Pancreas (tissue), 10 donors: ENCODE data around the gene METTL3. TPM values are rescaled to one million over a fixed set of nuclear protein-coding genes. Genes with fewer than 3 reads are reported as not detected.
"Not testable (repeated sequence)": the region's sequence is repeated elsewhere in the genome, so short reads cannot be mapped to it uniquely, and the experiment has no call there.

ENCODE experiments used
- ATAC-seq, 4 donors: fragments of 200-7000 bp; cut with Tn5 transposase; one replicate each; pipeline versions ENCODE4 v1.8.0 to v1.9.1; 2020; ENCODE audit warnings: mild to moderate bottlenecking in 4 of 4, moderate library complexity in 4 of 4
- DNase-seq, 6 donors: peaks; one replicate each; pipeline ENCODE4 v3.0.0-alpha.2; 2020
- FAIRE-seq: peaks from 2 replicates; lab custom pipeline; 2012; peaks lifted over from hg19 to GRCh38; lab: Jason Lieb, UNC
- H3K27ac ChIP-seq, 4 donors: fragments of 200-600 bp; sonication (generic); 1 replicate in 3 of 4; 2 replicates in 1 of 4; pipeline versions ENCODE4 v1.5.0 to v1.8.0; 2020
- H3K27me3 ChIP-seq, 4 donors: fragments of 200-600 bp; one replicate each; pipeline ENCODE4 v1.8.0; 2021
- H3K36me3 ChIP-seq, 3 donors: fragments of 200-600 bp; sonication (generic) in 1 of 3; one replicate each; pipeline versions ENCODE4 v1.5.0 to v1.8.0; 2020 to 2021
- H3K4me1 ChIP-seq, 3 donors: fragments of 200-600 bp; one replicate each; pipeline ENCODE4 v1.8.0; 2021
- H3K4me3 ChIP-seq, 4 donors: fragments of 200-600 bp; sonication (generic) in 2 of 4; one replicate each; pipeline versions ENCODE4 v1.5.0 to v1.8.0; 2020 to 2021
- H3K9me3 ChIP-seq, 4 donors: fragments of 200-600 bp; one replicate each; pipeline ENCODE4 v1.8.0; 2021
- WGBS, 2 donors: extraction: QIAGEN DNeasy Blood & Tissue Kit; methylation state at CpG; one replicate each; pipeline ENCODE4 v1.1.7; 2013; 5-methylcytosine and 5-hydroxymethylcytosine counted together
- intact Hi-C, 3 donors: fragments of 100-400 bp; cut with DNase I; formaldehyde crosslinking; loops; one replicate each; pipeline versions ENCODE4 v1.11.1 to v1.14.2; 2022
- polyA plus RNA-seq, 2 donors: library from polyadenylated mRNA; stranded (reverse); fragments of 200-250 nt; gene quantifications; one replicate each; pipeline ENCODE4 v1.2.3, GENCODE V29; 2013
- total RNA-seq, 6 donors: library from RNA; stranded (reverse); fragmentation: NEBNext Ultra II Directional in 4 of 6; extraction: Animal tissue kit (Norgen Biotek cat#: 25700) in 4 of 6; gene quantifications; one replicate each; pipeline versions ENCODE4 v1.2.1 to v1.2.4, GENCODE V29; 2021 to 2023
- TF ChIP-seq, protein P1 (sequence below), 4 donors: fragments of 200-600 bp; sonication (generic) in 3 of 4; IDR thresholded peaks; one replicate each; pipeline versions ENCODE4 v1.5.0 to v1.8.0; 2021; ENCODE audit warnings: antibody characterized with exemption in 4 of 4
- donor health status: healthy with polysubstance abuse.
- donor health status: DM: no; HTN: no; CAD: no; lungs with moderate emphysema.
- donor health status: DM: no; HTN: no; CAD: no.
- donor health status: control.
- donor health status: control.
- donor health status: Bipolar disorder and iron deficiency.
- donor health status: DM: yes; HTN: yes; CAD: no.
- donor health status: DM: no; HTN: no; CAD: no.
- donor health status: DM: no; HTN: no; CAD: no.
- donor health status: DM: yes; HTN: yes; CAD: no.

Gene METTL3
- total and polyA plus RNA-seq, 8 donors = 14.2 to 45.8 (median 21.7) TPM

DNA sequence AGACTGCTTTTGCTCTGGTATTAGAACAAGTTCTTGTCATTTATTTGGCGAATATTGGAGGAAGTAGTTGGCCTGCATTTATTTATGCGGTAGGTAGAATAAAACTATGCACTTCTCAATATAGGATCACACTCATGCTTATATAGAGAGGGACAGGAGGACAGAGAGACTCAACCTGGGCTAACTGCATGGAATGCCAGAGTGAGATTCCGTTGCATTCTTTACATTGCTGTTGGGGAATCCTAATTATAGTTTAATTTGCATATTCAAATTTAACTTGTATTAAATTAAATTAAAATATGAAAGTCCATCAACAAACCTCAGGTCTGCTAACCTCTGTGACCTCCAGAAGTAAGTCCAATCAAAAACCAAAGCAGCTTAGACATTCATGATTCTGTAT is 42.1 kb upstream of the METTL3 start:
- ATAC-seq (no peak), FAIRE-seq (no peak), DNase-seq (no peak)
- no peaks in the 10 kb centered on the region for H3K27me3 ChIP-seq
- TF ChIP-seq, protein P1, sequence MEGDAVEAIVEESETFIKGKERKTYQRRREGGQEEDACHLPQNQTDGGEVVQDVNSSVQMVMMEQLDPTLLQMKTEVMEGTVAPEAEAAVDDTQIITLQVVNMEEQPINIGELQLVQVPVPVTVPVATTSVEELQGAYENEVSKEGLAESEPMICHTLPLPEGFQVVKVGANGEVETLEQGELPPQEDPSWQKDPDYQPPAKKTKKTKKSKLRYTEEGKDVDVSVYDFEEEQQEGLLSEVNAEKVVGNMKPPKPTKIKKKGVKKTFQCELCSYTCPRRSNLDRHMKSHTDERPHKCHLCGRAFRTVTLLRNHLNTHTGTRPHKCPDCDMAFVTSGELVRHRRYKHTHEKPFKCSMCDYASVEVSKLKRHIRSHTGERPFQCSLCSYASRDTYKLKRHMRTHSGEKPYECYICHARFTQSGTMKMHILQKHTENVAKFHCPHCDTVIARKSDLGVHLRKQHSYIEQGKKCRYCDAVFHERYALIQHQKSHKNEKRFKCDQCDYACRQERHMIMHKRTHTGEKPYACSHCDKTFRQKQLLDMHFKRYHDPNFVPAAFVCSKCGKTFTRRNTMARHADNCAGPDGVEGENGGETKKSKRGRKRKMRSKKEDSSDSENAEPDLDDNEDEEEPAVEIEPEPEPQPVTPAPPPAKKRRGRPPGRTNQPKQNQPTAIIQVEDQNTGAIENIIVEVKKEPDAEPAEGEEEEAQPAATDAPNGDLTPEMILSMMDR (IDR thresholded peaks at IDR 0.05) = no peak
- WGBS, 2 donors = 74 to 86% methylated on average over 3 of the region's 3 CpGs
- intact Hi-C loops = no loop called here
- H3K36me3 ChIP-seq = no peaks in the 10 kb centered on the region
- no peaks in the 10 kb centered on the region for H3K9me3 ChIP-seq
- H3K27ac ChIP-seq = no peak overlapping the region
- H3K4me1 ChIP-seq = peaks cover 0 to 7% (median 0%) of the 10 kb centered on the region in 3 donors
- H3K4me3 ChIP-seq = no peak overlapping the region

DNA sequence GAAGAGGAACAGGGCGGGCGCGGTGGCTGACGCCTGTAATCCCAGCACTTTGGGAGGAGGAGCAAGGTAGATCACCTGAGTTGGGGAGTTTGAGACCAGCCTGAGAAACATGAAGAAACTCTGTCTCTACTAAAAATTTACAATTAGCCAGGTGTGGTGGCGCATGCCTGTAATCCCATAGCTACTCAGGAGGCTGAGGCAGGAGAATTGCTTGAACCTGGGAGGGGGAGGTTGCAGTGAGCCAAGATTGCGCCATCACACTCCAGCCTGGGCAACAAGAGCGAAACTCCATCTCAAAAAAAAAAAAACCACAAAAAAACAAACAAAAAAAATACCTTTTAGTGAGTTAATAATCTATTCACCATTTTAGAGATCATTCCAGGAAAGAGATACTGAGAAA is 33.4 kb upstream of the METTL3 start:
- ATAC-seq, intact Hi-C loops: not testable (repeated sequence)
- WGBS, 2 donors = 86 to 91% methylated on average over 7 of the region's 7 CpGs

DNA sequence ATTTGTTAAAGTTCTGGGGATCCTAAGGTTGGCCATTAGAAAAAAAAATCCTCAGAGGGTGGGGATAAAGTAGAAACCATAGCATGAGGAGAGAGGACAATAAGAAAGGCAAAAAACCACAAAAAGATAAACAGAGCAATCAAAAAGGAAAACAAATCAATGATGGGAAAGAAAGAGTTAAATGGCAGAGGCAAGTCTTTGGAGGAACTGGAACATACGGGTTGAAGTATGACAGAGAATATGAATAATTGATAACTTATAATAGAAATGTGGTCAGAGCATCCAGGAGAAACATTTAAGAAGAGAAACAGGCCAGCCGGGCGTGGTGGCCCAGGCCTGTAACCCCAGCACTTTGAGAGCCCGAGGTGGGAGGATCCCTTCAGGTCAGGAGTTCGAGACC is 32.8 kb upstream of the METTL3 start:
- no peak for FAIRE-seq
- Histone ChIP-seq H3K36me3 (no peaks in the 10 kb centered on the region), H3K27ac (no peak overlapping the region), H3K4me3 (no peak overlapping the region), H3K27me3 (peaks cover 0 to 3% (median 0%) of the 10 kb centered on the region in 4 donors), H3K9me3 (no peaks in the 10 kb centered on the region), H3K4me1 (no peaks in the 10 kb centered on the region)
- intact Hi-C loops = no loop called here
- WGBS, 2 donors = 51 to 54% methylated on average over 5 of the region's 5 CpGs
- DNase-seq = no peak
- no peak for ATAC-seq
- TF ChIP-seq, protein P1 (IDR thresholded peaks at IDR 0.05) = no peak

More for the DNA sequence above, 33.4 kb upstream of the METTL3 start:
- not testable (repeated sequence) for H3K36me3 ChIP-seq, H3K4me3 ChIP-seq, FAIRE-seq, DNase-seq, H3K27ac ChIP-seq, H3K9me3 ChIP-seq, H3K4me1 ChIP-seq, H3K27me3 ChIP-seq

DNA sequence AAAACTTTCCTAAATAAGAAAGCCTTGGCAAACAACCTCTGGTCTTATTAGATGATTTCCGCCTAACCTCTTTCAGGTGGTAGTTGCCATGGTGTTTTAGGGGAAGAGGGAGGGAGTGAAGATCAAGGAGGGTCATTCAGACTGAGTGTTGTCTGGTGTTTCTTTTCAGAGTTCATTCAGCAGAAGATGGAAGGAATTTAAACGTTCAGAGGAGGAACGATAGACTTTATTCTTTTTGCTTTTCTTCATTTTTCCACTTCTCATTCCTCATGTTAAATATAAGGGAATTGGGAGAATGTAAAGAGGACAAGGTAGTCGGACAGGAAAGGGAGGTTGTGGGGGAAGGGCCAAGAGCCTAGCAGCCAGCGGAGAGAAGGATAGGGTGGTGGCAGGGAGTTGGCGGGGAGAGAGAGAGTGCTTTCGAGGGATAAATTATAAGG is 32.4 kb upstream of the METTL3 start:
- Histone ChIP-seq H3K4me1 (no peaks in the 10 kb centered on the region), H3K36me3 (no peaks in the 10 kb centered on the region), H3K27ac (no peak overlapping the region), H3K27me3 (peaks cover 0 to 3% (median 0%) of the 10 kb centered on the region in 4 donors), H3K9me3 (no peaks in the 10 kb centered on the region), H3K4me3 (no peak overlapping the region)
- FAIRE-seq (no peak), DNase-seq (no peak), ATAC-seq (no peak)
- WGBS, 2 donors = 43 to 55% methylated on average over 7 of the region's 7 CpGs
- intact Hi-C loops = no loop called here
- TF ChIP-seq, protein P1 (IDR thresholded peaks at IDR 0.05) = no peak

DNA sequence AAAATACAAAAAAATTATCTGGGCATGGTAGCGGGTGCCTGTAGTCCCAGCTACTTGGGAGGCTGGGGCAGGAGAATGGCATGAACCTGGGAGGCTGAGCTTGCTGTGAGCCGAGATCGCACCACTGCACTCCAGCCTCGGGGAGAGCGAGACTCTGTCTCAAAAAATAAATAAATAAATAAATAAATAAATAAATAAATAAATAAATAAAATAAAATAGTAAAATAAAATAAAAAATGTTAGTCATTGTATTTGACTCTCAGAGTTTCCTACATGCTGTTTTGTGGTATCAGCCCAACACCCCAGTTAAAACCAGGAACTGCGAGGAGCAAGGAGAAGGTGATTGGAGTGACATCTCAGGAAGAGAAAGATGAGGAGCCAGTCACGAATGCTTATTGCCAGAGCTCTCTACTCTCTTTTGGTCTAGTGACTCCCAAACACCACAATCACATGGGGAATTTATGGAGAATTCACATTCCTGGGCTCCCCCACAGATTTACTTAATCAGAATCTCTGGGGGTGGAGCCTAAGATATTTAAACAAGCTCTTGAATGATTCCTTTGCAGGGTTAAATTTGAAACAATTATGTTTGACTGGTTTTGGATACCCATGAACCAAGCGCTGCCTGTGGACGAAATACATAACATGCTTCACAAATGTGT is 30.4 kb upstream of the METTL3 start:
- WGBS, 2 donors = 83 to 93% methylated on average over 9 of the region's 9 CpGs
- H3K4me3 ChIP-seq = no peak overlapping the region
- DNase-seq (no peak), FAIRE-seq (no peak), ATAC-seq (no peak)
- peaks cover 0 to 3% (median 0%) of the 10 kb centered on the region in 4 donors for H3K27me3 ChIP-seq
- no peaks in the 10 kb centered on the region for H3K36me3 ChIP-seq
- no peaks in the 10 kb centered on the region for H3K4me1 ChIP-seq
- TF ChIP-seq, protein P1 (IDR thresholded peaks at IDR 0.05) = no peak
- intact Hi-C loops = no loop called here
- H3K9me3 ChIP-seq = no peaks in the 10 kb centered on the region
- H3K27ac ChIP-seq = no peak overlapping the region
